Panc1 (cell line): ENCODE measurements around the gene GTF2H3. TPM values are rescaled to one million over a fixed set of nuclear protein-coding genes. Genes with fewer than 3 reads are reported as not detected.

Experiments
- ATAC-seq: fragments of 200-7000 bp; cut with Tn5 transposase; 2 replicates; pipeline ENCODE4 v1.9.1; 2020; ENCODE audit warnings: mild to moderate bottlenecking, moderate library complexity
- BruUV-seq: library from RNA; stranded (reverse); fragments of 400-500 nt; replicated peaks from 2 replicates; lab custom pipeline; 2021; lab: Mats Ljungman, UMichigan
- CTCF ChIA-PET: fragments of 300-600 bp; sonication (Branson Sonifier 250); formaldehyde crosslinking; loops from one replicate; lab custom pipeline; 2022; ENCODE audit warnings: antibody characterized with exemption; lab: Charles Lee
- POLR2A ChIA-PET: fragments of 300-600 bp; sonication (Branson Sonifier 250); formaldehyde crosslinking; loops from one replicate; lab custom pipeline; 2022; ENCODE audit warnings: antibody characterized with exemption; lab: Charles Lee
- DNase-seq: peaks from one replicate; pipeline ENCODE4 v3.0.0-alpha.2; 2010; ENCODE audit warnings: low read depth, low spot score
- H3K27ac ChIP-seq: 2 replicates; pipeline ENCODE4 v1.5.1; 2011; ENCODE audit warnings: mild to moderate bottlenecking, low read length, inconsistent platforms
- H3K27me3 ChIP-seq: fragments of 200-500 bp; sonication (Bioruptor generic); 2 replicates; pipeline ENCODE4 v1.6.0; 2014; ENCODE audit warnings: low read length, inconsistent platforms; ENCODE audit not compliant: control insufficient read depth, insufficient read depth
- H3K36me3 ChIP-seq: fragments of 200-500 bp; sonication (Bioruptor generic); 2 replicates; pipeline ENCODE4 v1.5.1; 2014; ENCODE audit warnings: inconsistent platforms, mild to moderate bottlenecking, low read length, moderate library complexity; ENCODE audit not compliant: control insufficient read depth, insufficient read depth
- H3K4me1 ChIP-seq: 2 replicates; pipeline ENCODE4 v1.5.1; 2011; ENCODE audit warnings: inconsistent platforms, mild to moderate bottlenecking, low read length, moderate library complexity; ENCODE audit not compliant: control insufficient read depth, insufficient read depth
- H3K4me3 ChIP-seq, 2 experiments: 2 replicates each; pipeline ENCODE4 v1.5.1; 2011 to 2012; ENCODE audit warnings: low read depth in 2 of 2, low read length in 2 of 2, mild to moderate bottlenecking in 2 of 2, inconsistent platforms in 1 of 2, moderate library complexity in 1 of 2
- H3K9me3 ChIP-seq: fragments of 200-500 bp; sonication (Bioruptor generic); 2 replicates; pipeline ENCODE4 v1.5.1; 2014; ENCODE audit warnings: low read depth, mild to moderate bottlenecking, inconsistent platforms, low read length, moderate library complexity; ENCODE audit not compliant: control insufficient read depth, insufficient read depth
- POLR2AphosphoS5 ChIP-seq: IDR thresholded peaks from 2 replicates; pipeline ENCODE4 v1.6.1; 2012; ENCODE audit warnings: mild to moderate bottlenecking, low read depth, low read length, moderate library complexity
- SIN3A ChIP-seq: IDR thresholded peaks from 2 replicates; pipeline ENCODE4 v1.6.1; 2012; ENCODE audit warnings: low read depth, mild to moderate bottlenecking, low read length, moderate library complexity, borderline replicate concordance; ENCODE audit not compliant: insufficient read depth
- TCF7L2 ChIP-seq: IDR thresholded peaks from 2 replicates; pipeline ENCODE4 v1.6.1; 2011; ENCODE audit warnings: mild to moderate bottlenecking, low read depth, low read length, inconsistent platforms
- in situ Hi-C: cut with HindIII; loops from 2 replicates; pipeline ENCODE4 v1.10.0; 2016; ENCODE audit warnings: low sequenced_read_pairs, low pct_unique_long_range_greater_than_20kb
- intact Hi-C: fragments of 100-400 bp; cut with micrococcal nuclease; formaldehyde crosslinking; loops from one replicate; pipeline ENCODE4 v1.10.0; 2022; ENCODE audit not compliant: unreplicated experiment
- total RNA-seq: library from RNA; stranded (reverse); gene quantifications from one replicate; pipeline ENCODE4 v1.2.1, GENCODE V29; 2021; ENCODE audit not compliant: unreplicated experiment
- TF ChIP-seq, protein P1 (sequence below): fragments of 450-650 bp; IDR thresholded peaks from 2 replicates; pipeline ENCODE4 v1.5.1; 2017; ENCODE audit warnings: mild to moderate bottlenecking
- TF ChIP-seq, protein P2 (sequence below), 2 experiments: IDR thresholded peaks; 2 replicates each; pipeline ENCODE4 v1.6.1; 2011 to 2012; ENCODE audit warnings: low read depth in 2 of 2, control low read depth in 1 of 2, low read length in 1 of 2, mild to moderate bottlenecking in 1 of 2, moderate library complexity in 1 of 2; ENCODE audit not compliant: insufficient read depth in 1 of 2

GTF2H3 gene
- total RNA-seq, 1 experiment from 2014 or later = 40.7 TPM

DNA sequence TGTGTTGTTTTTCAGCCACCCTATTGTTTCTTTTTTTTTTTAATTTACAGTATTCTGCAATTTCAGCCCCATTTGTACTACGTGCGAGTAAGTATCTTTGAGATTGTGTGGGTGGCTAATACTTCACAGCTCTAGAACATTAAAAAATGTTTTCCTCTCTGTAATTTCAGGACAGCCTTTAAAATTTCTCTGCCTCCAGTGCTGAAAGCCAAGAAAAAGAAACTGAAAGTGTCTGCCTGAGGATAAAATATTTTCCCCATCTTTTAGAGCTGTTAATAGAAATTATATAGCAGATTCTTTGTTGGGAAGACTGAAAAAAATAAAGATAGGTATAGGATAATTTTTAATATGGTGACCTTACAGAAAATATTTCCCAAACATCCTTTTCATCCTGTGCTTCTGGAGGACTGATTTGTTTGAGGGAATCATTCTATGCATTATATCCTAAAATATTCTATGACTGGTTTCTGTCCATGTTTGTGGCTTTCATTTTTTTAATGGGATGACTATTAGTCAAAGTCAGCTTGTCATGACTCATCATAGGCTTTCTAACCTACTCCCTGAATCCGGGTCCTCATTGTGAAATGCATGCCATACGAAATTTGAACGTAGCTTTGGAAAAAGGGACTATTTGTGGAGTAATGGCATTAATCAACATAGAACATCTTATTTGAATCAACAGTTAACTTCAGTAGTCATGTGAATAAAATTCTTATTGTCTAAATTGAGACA, 26.5 kb downstream of the GTF2H3 start:
- no peak overlapping the region for H3K4me3 ChIP-seq
- TF ChIP-seq TCF7L2 (no peak), SIN3A (no peak), POLR2AphosphoS5 (no peak)
- TF ChIP-seq, protein P1, sequence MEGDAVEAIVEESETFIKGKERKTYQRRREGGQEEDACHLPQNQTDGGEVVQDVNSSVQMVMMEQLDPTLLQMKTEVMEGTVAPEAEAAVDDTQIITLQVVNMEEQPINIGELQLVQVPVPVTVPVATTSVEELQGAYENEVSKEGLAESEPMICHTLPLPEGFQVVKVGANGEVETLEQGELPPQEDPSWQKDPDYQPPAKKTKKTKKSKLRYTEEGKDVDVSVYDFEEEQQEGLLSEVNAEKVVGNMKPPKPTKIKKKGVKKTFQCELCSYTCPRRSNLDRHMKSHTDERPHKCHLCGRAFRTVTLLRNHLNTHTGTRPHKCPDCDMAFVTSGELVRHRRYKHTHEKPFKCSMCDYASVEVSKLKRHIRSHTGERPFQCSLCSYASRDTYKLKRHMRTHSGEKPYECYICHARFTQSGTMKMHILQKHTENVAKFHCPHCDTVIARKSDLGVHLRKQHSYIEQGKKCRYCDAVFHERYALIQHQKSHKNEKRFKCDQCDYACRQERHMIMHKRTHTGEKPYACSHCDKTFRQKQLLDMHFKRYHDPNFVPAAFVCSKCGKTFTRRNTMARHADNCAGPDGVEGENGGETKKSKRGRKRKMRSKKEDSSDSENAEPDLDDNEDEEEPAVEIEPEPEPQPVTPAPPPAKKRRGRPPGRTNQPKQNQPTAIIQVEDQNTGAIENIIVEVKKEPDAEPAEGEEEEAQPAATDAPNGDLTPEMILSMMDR = no peak
- TF ChIP-seq, protein P2, sequence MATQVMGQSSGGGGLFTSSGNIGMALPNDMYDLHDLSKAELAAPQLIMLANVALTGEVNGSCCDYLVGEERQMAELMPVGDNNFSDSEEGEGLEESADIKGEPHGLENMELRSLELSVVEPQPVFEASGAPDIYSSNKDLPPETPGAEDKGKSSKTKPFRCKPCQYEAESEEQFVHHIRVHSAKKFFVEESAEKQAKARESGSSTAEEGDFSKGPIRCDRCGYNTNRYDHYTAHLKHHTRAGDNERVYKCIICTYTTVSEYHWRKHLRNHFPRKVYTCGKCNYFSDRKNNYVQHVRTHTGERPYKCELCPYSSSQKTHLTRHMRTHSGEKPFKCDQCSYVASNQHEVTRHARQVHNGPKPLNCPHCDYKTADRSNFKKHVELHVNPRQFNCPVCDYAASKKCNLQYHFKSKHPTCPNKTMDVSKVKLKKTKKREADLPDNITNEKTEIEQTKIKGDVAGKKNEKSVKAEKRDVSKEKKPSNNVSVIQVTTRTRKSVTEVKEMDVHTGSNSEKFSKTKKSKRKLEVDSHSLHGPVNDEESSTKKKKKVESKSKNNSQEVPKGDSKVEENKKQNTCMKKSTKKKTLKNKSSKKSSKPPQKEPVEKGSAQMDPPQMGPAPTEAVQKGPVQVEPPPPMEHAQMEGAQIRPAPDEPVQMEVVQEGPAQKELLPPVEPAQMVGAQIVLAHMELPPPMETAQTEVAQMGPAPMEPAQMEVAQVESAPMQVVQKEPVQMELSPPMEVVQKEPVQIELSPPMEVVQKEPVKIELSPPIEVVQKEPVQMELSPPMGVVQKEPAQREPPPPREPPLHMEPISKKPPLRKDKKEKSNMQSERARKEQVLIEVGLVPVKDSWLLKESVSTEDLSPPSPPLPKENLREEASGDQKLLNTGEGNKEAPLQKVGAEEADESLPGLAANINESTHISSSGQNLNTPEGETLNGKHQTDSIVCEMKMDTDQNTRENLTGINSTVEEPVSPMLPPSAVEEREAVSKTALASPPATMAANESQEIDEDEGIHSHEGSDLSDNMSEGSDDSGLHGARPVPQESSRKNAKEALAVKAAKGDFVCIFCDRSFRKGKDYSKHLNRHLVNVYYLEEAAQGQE (IDR thresholded peaks at IDR 0.05; ENCODE audit: insufficient read depth in 1 of 2, low read depth in 2 of 2, low read length in 1 of 2) = no peak
- POLR2A ChIA-PET = no interaction called here
- CTCF ChIA-PET = no interaction called here
- in situ Hi-C loops (no loop called here), intact Hi-C loops (no loop called here)
- H3K27me3 ChIP-seq = no peaks in the 10 kb centered on the region
- H3K9me3 ChIP-seq = no peaks in the 10 kb centered on the region
- H3K36me3 ChIP-seq = peaks cover 3% of the 10 kb centered on the region; the same call in 1 of the 2 replicates
- no peak overlapping the region for H3K27ac ChIP-seq
- BruUV-seq = no TSS peak
- ATAC-seq (peak; percentile 58; the same call in 1 of the 2 replicates), DNase-seq (peak; percentile 47)
- H3K4me1 ChIP-seq = no peaks in the 10 kb centered on the region

DNA sequence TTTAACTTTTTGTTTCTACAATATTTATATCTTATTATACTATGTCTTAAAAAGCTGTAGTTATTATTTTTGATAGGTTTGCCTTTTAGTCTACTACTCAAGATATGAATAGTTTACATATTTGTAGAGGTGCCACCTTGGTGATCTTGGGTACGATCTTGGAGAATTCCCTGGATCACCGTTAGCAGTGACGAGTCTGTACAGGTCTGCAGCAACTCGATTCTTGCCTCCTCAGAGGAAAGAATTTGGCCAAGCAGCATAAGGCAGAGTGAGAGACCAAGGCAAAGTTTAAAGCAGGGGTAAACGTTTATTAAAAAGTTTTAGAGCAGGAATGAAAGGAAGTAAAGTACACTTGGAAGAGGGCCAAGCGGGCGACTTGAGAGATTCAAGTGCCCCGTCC, 34.1 kb downstream of the GTF2H3 start:
- ChIA-PET POLR2A (no interaction called here), CTCF (no interaction called here)
- DNase-seq = no peak
- ATAC-seq = no peak
- intact Hi-C loops = no loop called here
- H3K36me3 ChIP-seq = no peaks in the 10 kb centered on the region
- no peaks in the 10 kb centered on the region for H3K27me3 ChIP-seq
- H3K27ac ChIP-seq = no peak overlapping the region
- TF ChIP-seq, protein P2 (IDR thresholded peaks at IDR 0.05; ENCODE audit: insufficient read depth in 1 of 2, low read depth in 2 of 2, low read length in 1 of 2) = no peak
- no peak for TF ChIP-seq TCF7L2
- TF ChIP-seq SIN3A = no peak
- no peak for TF ChIP-seq POLR2AphosphoS5
- TF ChIP-seq, protein P1 = no peak
- H3K9me3 ChIP-seq = no peaks in the 10 kb centered on the region
- BruUV-seq = no TSS peak
- H3K4me1 ChIP-seq = peaks cover 10% of the 10 kb centered on the region; the same call in 1 of the 2 replicates
- in situ Hi-C loops = no loop called here
- no peak overlapping the region for H3K4me3 ChIP-seq
